Spleen (tissue), 7 donors: ENCODE data around the gene SLC23A2.

Experiments
- CTCF ChIP-seq, 11 experiments: fragments of 200-600 bp in 7 of 11; fragments of 450-650 bp in 4 of 11; sonication (generic) in 4 of 11; IDR thresholded peaks in 8 of 11; conservative IDR thresholded peaks in 3 of 11; 1 replicate in 7 of 11; 2 replicates in 4 of 11; pipeline versions ENCODE4 v1.4.0 to v1.8.0; 2016 to 2021; ENCODE audit warnings: antibody characterized with exemption in 11 of 11, inconsistent platforms in 4 of 11, mild to moderate bottlenecking in 1 of 11
- POLR2AphosphoS5 ChIP-seq, 3 donors: sonication (generic); formaldehyde crosslinking; IDR thresholded peaks; one replicate each; pipeline ENCODE4 v1.5.1; 2017; ENCODE audit warnings: antibody characterized with exemption in 3 of 3
- donor health status: DM: no; HTN: no; CAD: no; lungs with moderate emphysema.
- donor health status: DM: no; HTN: no; CAD: no.
- donor health status: DM: no; HTN: no; CAD: no.

GRCh38 chr20:4949833-4950178 lies 51.5 kb downstream of the SLC23A2 start:
- TF ChIP-seq CTCF (IDR thresholded peaks at IDR 0.05 in 8 of 11, conservative IDR thresholded peaks at IDR 0.05 in 3 of 11) (peak in 10 of 11 experiments; percentile 34 to 73 (median 57)), POLR2AphosphoS5 (IDR thresholded peaks at IDR 0.05) (no peak)
